GM23338 (cell line): ENCODE data around the gene PGRMC2. TPM values are rescaled to one million over a fixed set of nuclear protein-coding genes. Genes with fewer than 3 reads are reported as not detected.

Experiments used
- ATAC-seq: fragments of 200-7000 bp; cut with Tn5 transposase; 3 replicates; pipeline ENCODE4 v1.9.1; 2020
- DNase-seq: peaks from one replicate; pipeline ENCODE4 v3.0.0-alpha.2; 2015; ENCODE audit warnings: low spot score
- H2AFZ ChIP-seq: fragments of 200-600 bp; sonication (generic); 2 replicates; pipeline ENCODE4 v1.8.0; 2016; ENCODE audit warnings: antibody characterized with exemption, mild to moderate bottlenecking, moderate library complexity
- H3F3A ChIP-seq: fragments of 200-600 bp; sonication (generic); replicated peaks from 2 replicates; pipeline ENCODE4 v1.8.0; 2017; ENCODE audit warnings: antibody characterized with exemption, mixed run types, low read depth
- H3K27ac ChIP-seq: fragments of 200-600 bp; sonication (generic); 2 replicates; pipeline ENCODE4 v1.6.1; 2016; ENCODE audit warnings: low read depth
- H3K27me3 ChIP-seq: fragments of 200-600 bp; sonication (generic); 2 replicates; pipeline ENCODE4 v1.8.0; 2016; ENCODE audit warnings: mild to moderate bottlenecking, mixed run types, moderate library complexity; ENCODE audit not compliant: insufficient read depth
- H3K36me3 ChIP-seq: fragments of 200-600 bp; sonication (generic); 2 replicates; pipeline ENCODE4 v1.8.0; 2016; ENCODE audit warnings: mild to moderate bottlenecking; ENCODE audit not compliant: insufficient read depth
- H3K4me1 ChIP-seq: fragments of 200-600 bp; sonication (generic); 2 replicates; pipeline ENCODE4 v1.8.0; 2016; ENCODE audit warnings: mild to moderate bottlenecking, moderate library complexity; ENCODE audit not compliant: insufficient read depth
- H3K4me2 ChIP-seq: fragments of 200-600 bp; sonication (generic); 2 replicates; pipeline ENCODE4 v1.7.1; 2017; ENCODE audit warnings: mixed run types
- H3K4me3 ChIP-seq: fragments of 200-600 bp; sonication (generic); 2 replicates; pipeline ENCODE4 v1.6.1; 2016; ENCODE audit warnings: mixed run types
- H3K79me2 ChIP-seq: fragments of 200-600 bp; sonication (generic); replicated peaks from 2 replicates; pipeline ENCODE4 v1.8.0; 2017; ENCODE audit warnings: mild to moderate bottlenecking; ENCODE audit not compliant: insufficient read depth
- H3K9me2 ChIP-seq: fragments of 200-600 bp; sonication (generic); 2 replicates; pipeline ENCODE4 v1.8.0; 2017; ENCODE audit not compliant: insufficient read depth
- H4K20me1 ChIP-seq: fragments of 200-600 bp; sonication (generic); replicated peaks from 2 replicates; pipeline ENCODE4 v1.8.0; 2017; ENCODE audit warnings: mild to moderate bottlenecking; ENCODE audit not compliant: insufficient read depth
- H3K27ac Mint-ChIP-seq: 2 replicates; pipeline ENCODE4 v1.8.0; 2020; ENCODE audit warnings: inconsistent platforms, mild to moderate bottlenecking, moderate library complexity, mixed read lengths
- H3K27me3 Mint-ChIP-seq: 3 replicates; pipeline ENCODE4 v1.8.0; 2022; ENCODE audit warnings: low read depth, mild to moderate bottlenecking, moderate library complexity, mixed read lengths, inconsistent platforms; ENCODE audit not compliant: insufficient read depth, poor library complexity
- H3K36me3 Mint-ChIP-seq: 3 replicates; pipeline ENCODE4 v1.8.0; 2021; ENCODE audit warnings: low read depth, mild to moderate bottlenecking, inconsistent platforms, moderate library complexity, mixed read lengths
- H3K4me1 Mint-ChIP-seq: 3 replicates; pipeline ENCODE4 v1.8.0; 2020; ENCODE audit warnings: mild to moderate bottlenecking, inconsistent platforms, mixed read lengths
- H3K4me3 Mint-ChIP-seq: 3 replicates; pipeline ENCODE4 v1.8.0; 2021; ENCODE audit warnings: moderate library complexity, mild to moderate bottlenecking, inconsistent platforms, mixed read lengths
- H3K9me3 Mint-ChIP-seq: 3 replicates; pipeline ENCODE4 v1.8.0; 2020; ENCODE audit warnings: moderate library complexity, mild to moderate bottlenecking, inconsistent platforms, mixed read lengths
- CTCF ChIP-seq, 2 experiments: fragments of 200-600 bp in 1 of 2; sonication (generic) in 1 of 2; conservative IDR thresholded peaks; 2 replicates each; pipeline versions ENCODE4 v1.5.1 to v1.6.1; 2016 to 2017; ENCODE audit warnings: antibody characterized with exemption in 2 of 2, low read depth in 2 of 2, mild to moderate bottlenecking in 2 of 2, moderate library complexity in 1 of 2
- EZH2 ChIP-seq: fragments of 200-600 bp; sonication (generic); IDR thresholded peaks from one replicate; pipeline ENCODE4 v1.8.0; 2017; ENCODE audit warnings: antibody characterized with exemption, mild to moderate bottlenecking, low read depth; ENCODE audit not compliant: unreplicated experiment
- EZH2phosphoT487 ChIP-seq: fragments of 200-600 bp; sonication (generic); IDR thresholded peaks from one replicate; pipeline ENCODE4 v1.8.1; 2018; ENCODE audit warnings: antibody characterized with exemption; ENCODE audit not compliant: unreplicated experiment
- POLR2AphosphoS5 ChIP-seq: IDR thresholded peaks from 2 replicates; pipeline ENCODE4 v1.6.1; 2016; ENCODE audit warnings: antibody characterized with exemption, low read depth
- ZNF114 ChIP-seq: fragments of 250-450 bp; sonication (Bioruptor Pico); IDR thresholded peaks from 2 replicates; pipeline ENCODE4 v1.5.0; 2020; ENCODE audit warnings: mild to moderate bottlenecking, moderate library complexity
- ZNF331 ChIP-seq: fragments of 250-450 bp; sonication (Bioruptor Pico); IDR thresholded peaks from 2 replicates; pipeline ENCODE4 v1.5.0; 2020; ENCODE audit warnings: low read depth, mild to moderate bottlenecking, moderate library complexity
- ZNF462 ChIP-seq: fragments of 250-450 bp; sonication (Bioruptor Pico); IDR thresholded peaks from 2 replicates; pipeline ENCODE4 v1.5.0; 2020; ENCODE audit warnings: mild to moderate bottlenecking, moderate library complexity
- polyA plus RNA-seq: library from polyadenylated mRNA; unstranded; fragments of >200 nt; fragmentation: Nextera tagmentation; extraction: Ambion mirVana; gene quantifications from 2 replicates; pipeline ENCODE4 v1.2.1, GENCODE V29; 2016
- total RNA-seq: library from RNA; depleted of rRNA; stranded (reverse); fragments of >200 nt; shearing (Covaris generic); gene quantifications from 2 replicates; pipeline ENCODE4 v1.2.3, GENCODE V29; 2014

The PGRMC2 gene
- total and polyA plus RNA-seq, 2 experiments from 2014 or later, result 40.2 to 61.9 TPM

- TF ChIP-seq ZNF462 (no peak), ZNF331 (CRISPR knock-in tag) (no peak)
These were observed 467 bp upstream of the PGRMC2 start (continued) for GRCh38 chr4:128287871-128288688.

- peak overlapping the region; percentile 80 for H3K4me3 Mint-ChIP-seq
- Histone ChIP-seq H3K9me2 (no peaks in the 10 kb centered on the region), H3K4me2 (peak overlapping the region; percentile 82), H3K4me3 (peak overlapping the region; percentile 95), H4K20me1 (peaks cover 17% of the 10 kb centered on the region; the same call in 1 of the 2 replicates), H3K27me3 (no peaks in the 10 kb centered on the region), H3K27ac (peak overlapping the region; percentile 85), H3K79me2 (peaks cover 56% of the 10 kb centered on the region), H3K36me3 (no peaks in the 10 kb centered on the region), H3F3A (peaks cover 6% of the 10 kb centered on the region; the same call in 1 of the 2 replicates), H2AFZ (peak overlapping the region; percentile 23; the same call in 1 of the 2 replicates), H3K4me1 (peaks cover 13% of the 10 kb centered on the region)
- peak overlapping the region; percentile 92 for H3K27ac Mint-ChIP-seq
- peaks cover 19% of the 10 kb centered on the region for H3K36me3 Mint-ChIP-seq
- peaks cover 4% of the 10 kb centered on the region for H3K27me3 Mint-ChIP-seq
- no peak for ATAC-seq
- peak; percentile 46 for DNase-seq
- no peaks in the 10 kb centered on the region for H3K9me3 Mint-ChIP-seq
- H3K4me1 Mint-ChIP-seq, result peaks cover 37% of the 10 kb centered on the region; the same call in 2 of the 3 replicates
- TF ChIP-seq ZNF114 (CRISPR knock-in tag) (no peak), EZH2phosphoT487 (no peak), EZH2 (no peak), CTCF (conservative IDR thresholded peaks at IDR 0.05; ENCODE audit: low read depth in 2 of 2) (no peak), POLR2AphosphoS5 (no peak)
These were observed 1.0 kb downstream of the PGRMC2 start for GRCh38 chr4:128286474-128287058.
